Measurements from ENCODE around the gene KIF14.
"Not testable (repeated sequence)": the region's sequence is repeated elsewhere in the genome, so short reads cannot be mapped to it uniquely, and the experiment has no call there.

KIF14 gene

GRCh38 chr1:200542162-200542561 lies 78.4 kb downstream of the KIF14 start:
- no peak for DNase-seq

- DNase-seq, result no peak
Observed at GRCh38 chr1:200540281-200540680, 80.3 kb downstream of the KIF14 start.

GRCh38 chr1:200538179-200538578 lies 82.4 kb downstream of the KIF14 start:
- DNase-seq, result no peak

GRCh38 chr1:200535605-200536004 lies 84.9 kb downstream of the KIF14 start:
- no peak for DNase-seq

- DNase-seq, result no peak
Observed at GRCh38 chr1:200530623-200531261, 89.8 kb downstream of the KIF14 start.

- no peak for DNase-seq
Observed at GRCh38 chr1:200528858-200529606, 91.5 kb downstream of the KIF14 start.

GRCh38 chr1:200527670-200528069 lies 92.9 kb downstream of the KIF14 start:
- no peak for DNase-seq

GRCh38 chr1:200526709-200527612 lies 93.6 kb downstream of the KIF14 start:
- no peak for DNase-seq

GRCh38 chr1:200525090-200525987 lies 95.2 kb downstream of the KIF14 start:
- no peak for DNase-seq

- DNase-seq, result not testable (repeated sequence)
Observed at GRCh38 chr1:200524551-200524950, 96.0 kb downstream of the KIF14 start.

- DNase-seq, result no peak
Observed at GRCh38 chr1:200524092-200524491, 96.5 kb downstream of the KIF14 start.

- no peak for DNase-seq
Observed at GRCh38 chr1:200520735-200521134, 99.8 kb downstream of the KIF14 start.

GRCh38 chr1:200518524-200518923 lies 102.0 kb downstream of the KIF14 start:
- DNase-seq, result no peak

GRCh38 chr1:200512191-200512590 lies 108.4 kb downstream of the KIF14 start:
- DNase-seq, result no peak

GRCh38 chr1:200510228-200510623 lies 110.3 kb downstream of the KIF14 start:
- DNase-seq, result peak; percentile 34

- DNase-seq, result no peak
Observed at GRCh38 chr1:200506471-200506870, 114.1 kb downstream of the KIF14 start.

GRCh38 chr1:200505257-200505656 lies 115.3 kb downstream of the KIF14 start:
- no peak for DNase-seq

Measured in GF-D8 (cell line).